Right renal pelvis (tissue), 4 donors: Measurements from ENCODE around the gene NPHS1. TPM values are rescaled to one million over a fixed set of nuclear protein-coding genes. Genes with fewer than 3 reads are reported as not detected.
"Not testable (repeated sequence)": the region's sequence is repeated elsewhere in the genome, so short reads cannot be mapped to it uniquely, and the experiment has no call there.

Source experiments
- DNase-seq, 4 donors: peaks; one replicate each; pipeline ENCODE4 v3.0.0-alpha.2; 2013; ENCODE audit warnings: low read depth in 4 of 4, low spot score in 3 of 4, missing footprints in 1 of 4
- polyA plus RNA-seq, 4 donors: library from polyadenylated mRNA; unstranded; fragments of 120-200 nt; gene quantifications; one replicate each; pipeline ENCODE4 v1.2.1, GENCODE V29; 2013; ENCODE audit not compliant: insufficient read length in 4 of 4

The NPHS1 gene, protein sequence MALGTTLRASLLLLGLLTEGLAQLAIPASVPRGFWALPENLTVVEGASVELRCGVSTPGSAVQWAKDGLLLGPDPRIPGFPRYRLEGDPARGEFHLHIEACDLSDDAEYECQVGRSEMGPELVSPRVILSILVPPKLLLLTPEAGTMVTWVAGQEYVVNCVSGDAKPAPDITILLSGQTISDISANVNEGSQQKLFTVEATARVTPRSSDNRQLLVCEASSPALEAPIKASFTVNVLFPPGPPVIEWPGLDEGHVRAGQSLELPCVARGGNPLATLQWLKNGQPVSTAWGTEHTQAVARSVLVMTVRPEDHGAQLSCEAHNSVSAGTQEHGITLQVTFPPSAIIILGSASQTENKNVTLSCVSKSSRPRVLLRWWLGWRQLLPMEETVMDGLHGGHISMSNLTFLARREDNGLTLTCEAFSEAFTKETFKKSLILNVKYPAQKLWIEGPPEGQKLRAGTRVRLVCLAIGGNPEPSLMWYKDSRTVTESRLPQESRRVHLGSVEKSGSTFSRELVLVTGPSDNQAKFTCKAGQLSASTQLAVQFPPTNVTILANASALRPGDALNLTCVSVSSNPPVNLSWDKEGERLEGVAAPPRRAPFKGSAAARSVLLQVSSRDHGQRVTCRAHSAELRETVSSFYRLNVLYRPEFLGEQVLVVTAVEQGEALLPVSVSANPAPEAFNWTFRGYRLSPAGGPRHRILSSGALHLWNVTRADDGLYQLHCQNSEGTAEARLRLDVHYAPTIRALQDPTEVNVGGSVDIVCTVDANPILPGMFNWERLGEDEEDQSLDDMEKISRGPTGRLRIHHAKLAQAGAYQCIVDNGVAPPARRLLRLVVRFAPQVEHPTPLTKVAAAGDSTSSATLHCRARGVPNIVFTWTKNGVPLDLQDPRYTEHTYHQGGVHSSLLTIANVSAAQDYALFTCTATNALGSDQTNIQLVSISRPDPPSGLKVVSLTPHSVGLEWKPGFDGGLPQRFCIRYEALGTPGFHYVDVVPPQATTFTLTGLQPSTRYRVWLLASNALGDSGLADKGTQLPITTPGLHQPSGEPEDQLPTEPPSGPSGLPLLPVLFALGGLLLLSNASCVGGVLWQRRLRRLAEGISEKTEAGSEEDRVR (N-terminal part only)
- polyA plus RNA-seq: 100 to 1,000 TPM; 133 to 187 (median 153) TPM

DNA sequence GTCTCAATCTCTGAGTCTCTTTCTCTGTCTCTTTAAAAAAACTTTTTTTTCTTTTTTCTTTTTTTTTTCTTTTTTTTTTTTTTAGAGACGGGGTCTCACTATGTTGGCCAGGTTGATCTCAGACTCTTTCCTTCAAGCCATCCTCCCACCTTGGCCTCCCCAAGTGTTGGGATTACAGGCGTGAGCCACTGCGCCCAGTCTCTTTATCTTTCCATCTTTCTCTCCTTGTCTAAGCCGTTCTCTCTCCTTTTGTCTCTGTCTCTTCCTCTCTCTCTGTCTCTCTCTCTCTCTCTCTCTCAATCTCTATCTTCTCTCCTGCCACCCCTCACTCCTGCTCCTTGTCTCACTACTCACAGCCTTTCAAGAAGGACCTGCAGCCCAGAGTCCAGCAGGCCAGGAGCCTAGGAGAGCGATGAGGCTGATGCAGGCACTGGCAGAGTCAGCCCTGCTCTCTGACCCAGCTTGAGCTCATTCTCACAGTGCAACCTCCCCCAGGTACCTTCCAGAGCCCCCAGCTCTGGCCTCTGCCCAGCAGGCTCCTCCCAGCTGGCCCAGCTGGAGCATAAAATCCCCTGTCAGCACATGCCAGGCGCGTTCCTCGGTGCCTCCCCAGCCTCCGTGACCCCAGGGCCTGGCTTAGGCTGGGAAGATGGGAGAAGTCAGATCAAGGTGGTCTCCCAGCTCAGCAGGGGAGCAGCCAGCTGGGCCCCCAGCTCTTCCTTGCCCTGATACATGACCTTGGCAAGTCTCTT is at the start of gene NPHS1:
NPHS1 (minus strand) TSS at position 476 of the 752 bp plus-strand sequence. CDS start 667 bp downstream, outside the sequence.
- DNase-seq: no peak

DNA sequence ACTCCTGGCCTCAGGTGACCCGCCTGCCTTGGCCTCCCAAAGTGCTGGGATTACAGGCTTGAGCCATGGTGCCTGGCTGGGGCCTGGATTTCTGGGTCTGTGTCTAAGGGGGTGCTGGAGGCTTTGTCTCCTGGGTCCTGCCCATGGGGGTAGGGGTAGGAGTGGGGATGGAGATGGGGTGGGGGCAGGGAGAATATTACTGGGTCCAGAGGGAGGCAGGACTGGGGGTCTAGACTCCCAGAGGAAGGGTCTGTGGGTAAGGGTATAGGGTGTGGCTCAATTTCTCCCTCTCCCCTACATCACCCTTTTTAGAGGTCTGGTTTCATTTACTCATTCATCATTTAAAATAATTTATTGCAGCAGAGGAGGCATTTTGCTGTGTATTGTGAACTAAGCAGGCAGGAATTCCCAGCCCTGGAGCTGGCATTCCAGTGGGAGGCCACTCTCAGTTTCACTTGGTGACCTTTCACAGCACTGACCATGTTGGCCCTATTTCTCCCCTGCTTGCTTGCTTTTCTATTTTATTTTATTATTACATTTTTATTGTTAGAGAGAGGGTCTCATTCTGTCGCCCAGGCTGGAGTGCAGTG is 48.8 kb upstream of the NPHS1 start:
- DNase-seq: no peak

DNA sequence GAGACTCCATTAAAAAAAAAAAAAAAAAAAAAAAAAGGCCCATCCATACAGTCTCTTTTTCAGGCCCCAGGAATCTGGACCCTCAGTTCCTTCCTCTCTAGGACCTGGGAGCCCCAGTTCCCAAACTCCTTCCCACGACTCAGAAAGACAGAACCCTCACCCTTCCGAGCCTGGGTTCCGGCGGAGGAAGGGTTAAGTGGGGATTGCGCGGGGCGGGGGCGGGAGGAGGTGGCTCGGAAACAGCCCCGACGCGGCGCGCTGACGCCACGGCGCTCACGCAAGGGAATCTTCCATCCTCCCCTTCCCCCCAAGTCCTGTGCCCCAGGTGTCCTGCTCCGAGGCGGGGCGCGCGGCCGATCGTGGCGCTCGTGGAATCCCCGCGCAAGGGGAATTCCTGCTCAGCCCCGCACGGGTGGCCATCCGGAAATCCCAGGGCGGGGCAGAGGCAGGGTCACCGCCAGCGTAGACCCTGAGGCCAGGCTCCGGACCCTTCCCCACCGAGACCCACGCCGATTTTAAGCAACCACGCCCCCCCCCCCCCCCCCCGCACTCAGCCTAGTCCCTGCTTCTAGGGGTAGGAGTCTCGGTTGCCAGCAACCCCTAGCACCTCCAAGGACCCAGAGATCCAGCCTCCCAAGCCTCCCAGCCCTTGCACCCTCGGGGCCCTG is 47.4 kb upstream of the NPHS1 start:
- peak; percentile 53 to 74 (median 69) for DNase-seq

DNA sequence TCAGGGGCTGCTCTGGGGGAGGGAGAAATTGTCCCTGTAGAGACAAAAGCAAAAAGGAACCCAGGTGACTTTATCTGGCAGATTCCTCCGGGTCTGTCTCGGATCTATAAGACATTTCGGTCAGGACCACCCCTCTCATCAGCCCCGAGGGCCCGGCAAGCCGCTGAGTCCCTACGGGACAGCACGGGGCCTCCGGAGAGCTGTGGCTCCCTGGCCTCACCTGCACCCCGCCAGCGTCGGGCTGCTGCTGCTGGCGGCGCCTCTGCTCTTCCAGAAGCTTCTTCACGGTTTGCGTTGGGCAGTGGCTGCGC is 46.1 kb upstream of the NPHS1 start:
- no peak for DNase-seq

DNA sequence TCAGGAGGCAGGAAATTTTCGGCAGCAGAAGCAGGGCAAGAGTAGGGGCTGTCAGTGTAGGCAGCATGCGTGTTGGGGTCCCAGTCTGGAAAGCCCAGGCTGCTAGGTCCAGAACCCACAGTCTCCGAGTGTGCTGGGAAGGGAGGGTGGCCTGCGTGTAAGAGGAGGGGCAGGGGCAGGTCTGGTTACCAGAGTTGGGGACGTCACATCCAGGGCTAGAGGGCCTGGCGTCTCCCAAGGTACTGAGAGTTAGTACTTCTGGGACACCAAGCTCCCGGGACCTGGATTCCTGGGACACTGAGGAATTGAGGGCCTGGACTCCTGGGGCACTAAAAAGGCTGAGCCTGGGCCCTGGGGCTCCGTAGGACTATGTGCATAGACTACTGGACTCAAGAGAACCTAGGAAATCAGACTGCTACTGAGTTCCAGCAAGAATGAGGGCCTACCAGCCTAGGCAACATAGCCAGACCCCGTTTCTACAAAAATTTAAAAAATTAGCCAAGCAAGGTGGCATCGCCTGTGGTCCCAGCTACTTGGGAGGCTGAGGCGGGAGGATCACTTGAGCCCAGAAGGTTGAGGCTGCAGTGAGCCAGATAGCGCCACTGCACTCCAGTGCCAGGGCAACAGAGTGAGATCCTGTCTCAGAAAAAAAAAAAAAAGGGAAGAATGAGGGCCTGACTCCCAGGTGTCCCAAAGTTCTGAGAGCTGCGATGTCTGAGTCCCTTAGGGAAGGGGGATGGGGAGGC is 45.6 kb upstream of the NPHS1 start:
- DNase-seq: no peak

DNA sequence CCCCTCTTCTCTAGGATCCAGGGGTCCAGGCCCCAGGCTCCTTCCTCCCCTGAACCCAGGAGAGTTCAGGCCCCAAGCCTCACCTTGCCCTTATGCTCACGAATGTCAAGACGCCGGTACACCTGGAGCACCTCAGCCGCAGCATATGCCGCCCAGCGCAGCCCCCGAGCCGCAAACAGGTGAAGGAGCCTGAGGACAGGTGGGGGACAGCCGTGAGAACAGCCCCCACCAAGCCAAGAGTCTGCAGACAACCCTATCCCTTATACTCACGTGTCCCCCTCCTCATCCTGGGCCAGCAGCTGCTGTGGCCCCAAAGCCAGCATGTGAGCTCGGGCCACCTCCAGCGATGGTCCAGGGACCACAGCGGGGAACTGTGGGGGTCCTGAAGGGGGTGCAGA is 44.3 kb upstream of the NPHS1 start:
- no peak for DNase-seq

DNA sequence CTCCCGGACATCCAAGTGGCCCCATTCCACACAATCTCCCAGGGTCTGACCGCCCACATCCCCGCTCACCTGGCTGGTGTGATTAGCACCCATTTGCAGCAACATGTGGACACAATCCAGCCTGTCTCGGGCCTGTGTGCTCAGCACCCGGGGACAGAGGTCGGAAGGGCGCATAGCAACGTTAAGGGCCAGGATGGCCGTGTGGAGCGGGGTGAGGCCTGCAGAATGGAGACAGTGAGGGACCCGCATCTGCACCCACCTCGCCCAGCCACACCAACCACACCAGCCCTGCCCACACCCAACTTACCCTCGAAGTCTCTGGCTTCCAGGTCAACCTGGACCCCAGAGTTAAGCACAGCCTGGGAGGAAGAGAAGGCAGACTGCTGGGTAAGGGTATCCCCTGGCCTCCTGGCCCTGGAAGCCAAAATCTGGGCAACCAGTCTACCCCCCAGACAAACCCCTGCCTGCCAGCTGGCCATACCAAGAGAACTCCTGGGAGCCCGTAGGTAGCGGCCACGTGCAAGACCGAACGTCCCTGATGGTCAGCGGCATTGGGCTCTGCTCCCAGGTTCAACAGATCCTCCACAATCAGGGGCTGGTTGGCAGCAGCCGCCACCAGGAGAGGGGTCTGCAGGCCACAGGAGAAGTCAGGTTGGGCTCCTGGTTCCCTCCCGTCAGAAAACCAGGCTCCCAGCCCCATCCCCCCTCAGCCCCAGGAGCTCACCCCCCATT is 43.8 kb upstream of the NPHS1 start:
- no peak for DNase-seq

DNA sequence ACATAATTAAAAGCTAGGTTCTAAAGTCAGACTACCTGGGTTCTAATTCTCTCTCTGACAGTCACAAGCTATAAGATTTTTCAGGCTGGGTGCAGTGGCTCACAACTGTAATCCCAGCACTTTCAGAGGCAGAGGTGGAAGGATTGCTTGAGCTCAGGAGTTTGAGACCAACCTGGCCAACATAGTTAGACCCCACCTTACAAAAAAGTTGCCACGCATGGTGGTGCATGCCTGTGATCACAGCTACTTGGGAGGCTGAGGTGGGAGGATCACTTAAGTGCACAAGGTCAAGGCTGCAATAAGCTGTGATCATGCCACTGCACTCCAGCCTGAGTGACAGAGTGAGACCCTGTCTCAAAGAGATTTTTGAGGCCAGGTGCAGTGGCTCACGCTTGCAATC is 42.0 kb upstream of the NPHS1 start:
- no peak for DNase-seq

DNA sequence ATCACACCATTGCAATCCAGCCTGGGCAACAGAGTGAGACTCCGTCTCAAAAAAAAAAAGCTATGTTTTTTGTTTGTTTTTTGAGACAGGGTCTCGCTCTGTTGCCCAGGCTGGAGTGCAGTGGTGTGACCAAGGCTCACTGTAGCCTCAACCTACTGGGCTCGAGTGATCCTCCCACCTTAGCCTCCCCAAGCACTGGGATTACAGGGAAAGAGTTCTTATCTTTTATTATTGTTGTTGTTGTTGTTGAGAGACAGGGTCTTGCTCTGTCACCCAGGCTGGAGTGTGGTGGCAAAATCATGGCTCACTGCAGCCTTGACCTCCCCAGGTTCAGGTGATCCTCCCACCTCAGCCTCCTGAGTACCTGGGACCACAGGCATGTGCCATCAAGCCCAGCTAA is 39.5 kb upstream of the NPHS1 start:
- not testable (repeated sequence) for DNase-seq

DNA sequence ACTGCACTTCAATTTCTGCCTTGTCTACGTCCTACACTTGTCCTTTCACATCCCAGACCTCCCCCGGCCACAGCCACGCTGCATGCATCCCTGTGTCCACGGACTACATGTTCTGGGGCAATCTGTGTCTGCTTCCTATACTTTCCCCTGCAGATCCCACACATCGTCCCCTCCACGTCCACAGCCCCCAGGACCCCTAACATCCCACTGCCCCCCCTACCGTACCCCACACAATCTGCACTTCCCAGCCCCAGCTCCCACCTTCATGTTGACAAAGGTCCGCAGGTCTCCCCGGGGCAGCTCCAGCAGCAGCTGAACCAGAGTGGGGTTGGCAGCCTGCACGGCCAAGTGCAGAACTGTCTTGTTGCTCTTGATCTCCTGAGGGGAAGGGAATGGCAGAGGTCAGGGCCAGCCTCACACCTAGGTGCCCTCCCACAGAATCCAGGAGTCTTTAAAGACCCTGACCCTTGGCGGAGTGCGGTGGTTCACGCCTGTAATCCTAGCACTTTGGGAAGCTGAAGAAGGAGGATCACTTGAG is 37.9 kb upstream of the NPHS1 start:
- no peak for DNase-seq

DNA sequence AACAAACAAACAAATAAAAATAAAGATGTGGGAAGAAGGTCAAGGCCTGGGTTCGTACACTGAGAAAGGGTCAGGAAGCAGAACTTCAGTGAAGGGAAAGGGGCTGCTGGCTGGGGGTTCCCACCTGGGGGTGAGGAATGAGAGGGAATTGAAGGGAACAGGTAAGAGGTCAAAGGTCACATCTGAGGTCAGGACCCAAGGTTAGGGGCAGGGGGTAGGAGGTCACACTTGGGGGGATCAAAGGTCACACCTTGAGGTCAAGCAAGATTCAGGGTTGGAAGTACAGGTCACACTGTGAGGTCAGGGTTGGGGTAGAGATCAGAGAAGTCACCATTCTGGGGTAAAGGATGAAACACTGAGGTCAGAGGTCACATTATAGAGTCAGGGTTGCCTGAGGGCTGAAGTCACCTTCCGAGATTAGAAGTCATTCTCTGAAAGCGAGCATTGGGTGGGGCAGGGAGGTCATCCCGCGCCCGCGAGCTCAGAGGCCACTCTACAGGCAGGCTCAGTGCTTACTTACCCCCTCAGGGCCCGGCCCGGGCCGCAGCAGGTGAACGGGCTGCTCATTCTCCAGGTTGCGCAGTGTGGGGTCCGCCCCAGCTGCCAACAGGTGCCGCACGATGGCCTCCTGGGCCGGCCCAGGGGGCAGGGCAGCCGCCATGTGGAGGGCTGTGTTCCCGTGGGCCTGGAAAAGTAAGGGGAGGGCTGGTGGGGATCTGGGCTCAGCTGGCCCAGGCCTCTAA is 37.2 kb upstream of the NPHS1 start:
- DNase-seq: no peak

DNA sequence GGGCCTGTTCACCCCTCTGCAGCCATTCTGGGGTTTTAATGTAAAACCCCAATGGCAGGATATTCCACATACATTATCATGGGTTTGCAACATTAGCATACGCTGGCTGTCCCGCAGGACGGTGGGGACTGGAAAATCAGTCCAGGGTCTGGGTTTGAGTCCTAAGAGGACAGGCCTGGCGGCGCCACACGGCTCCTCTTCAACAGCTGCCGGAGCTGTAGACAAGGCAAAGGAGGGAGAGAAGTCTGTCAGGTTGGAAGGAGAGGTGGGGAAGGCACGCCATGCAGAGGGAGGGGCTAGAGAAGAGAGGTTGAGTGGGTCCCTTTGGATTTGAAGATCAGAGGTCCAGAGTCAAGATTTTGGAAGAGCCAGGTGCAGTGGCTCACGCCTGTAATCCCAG is 36.1 kb upstream of the NPHS1 start:
- DNase-seq: no peak

DNA sequence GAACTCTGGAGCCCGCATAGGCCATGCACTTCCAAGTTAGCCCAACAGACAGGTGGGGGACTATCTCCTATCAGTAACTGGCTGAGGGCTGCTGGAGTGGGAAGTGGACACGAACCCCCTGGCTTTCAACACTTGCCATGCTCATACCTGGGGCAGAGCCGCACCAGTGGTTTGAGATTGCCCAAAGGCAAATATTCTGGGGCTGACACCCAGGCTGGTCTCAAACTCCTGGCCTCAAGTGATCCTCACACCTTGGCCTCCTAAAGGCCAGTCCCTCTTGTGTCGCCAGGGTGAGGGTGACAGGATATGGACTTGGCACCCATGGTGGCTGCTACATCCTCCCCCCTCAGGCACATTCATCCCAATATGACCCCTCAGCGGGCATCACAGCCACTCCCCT is 34.9 kb upstream of the NPHS1 start:
- DNase-seq: no peak

DNA sequence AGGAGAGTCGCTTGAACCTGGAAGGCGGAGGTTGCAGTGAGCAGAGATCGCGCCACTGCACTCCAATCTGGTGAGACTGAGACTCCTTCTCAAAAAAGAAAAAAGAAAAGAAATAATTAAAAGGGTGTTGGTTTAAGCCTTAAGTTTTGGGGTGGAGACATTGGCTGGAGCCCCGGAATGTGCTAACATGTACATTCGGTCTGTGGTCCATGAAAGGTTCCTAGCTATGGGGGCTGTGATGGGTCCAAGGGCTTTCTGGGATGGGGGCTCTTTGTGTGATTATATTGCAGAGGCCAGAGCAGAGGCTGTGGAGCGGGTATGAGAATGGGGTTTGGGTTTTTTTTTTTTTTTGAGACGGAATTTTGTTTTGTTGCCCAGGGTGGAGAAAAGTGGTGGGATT is 33.6 kb upstream of the NPHS1 start:
- no peak for DNase-seq

DNA sequence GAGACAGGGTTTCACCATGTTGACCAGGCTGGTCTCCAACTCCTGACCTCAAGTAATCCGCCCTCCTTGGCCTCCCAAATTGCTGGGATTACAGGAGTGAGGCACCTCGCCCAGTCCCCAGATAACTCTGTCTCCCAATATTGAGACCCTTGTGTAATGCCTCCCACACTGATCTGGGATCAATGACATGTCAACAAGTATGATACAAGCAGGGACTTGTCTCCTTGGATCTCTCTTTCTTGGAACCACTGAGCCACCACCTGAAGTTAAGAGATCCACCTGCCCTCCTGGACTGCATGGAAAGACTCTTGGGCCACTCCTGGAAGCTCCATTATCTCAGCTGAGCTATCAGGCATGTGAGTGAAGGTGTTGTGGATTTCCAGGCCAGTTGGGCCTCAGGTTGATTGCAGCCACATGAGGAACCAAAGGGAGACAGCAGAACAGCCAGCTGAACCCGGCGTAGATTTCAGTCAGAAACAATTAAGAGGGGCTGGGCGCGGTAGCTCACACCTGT is 33.0 kb upstream of the NPHS1 start:
- DNase-seq: no peak

DNA sequence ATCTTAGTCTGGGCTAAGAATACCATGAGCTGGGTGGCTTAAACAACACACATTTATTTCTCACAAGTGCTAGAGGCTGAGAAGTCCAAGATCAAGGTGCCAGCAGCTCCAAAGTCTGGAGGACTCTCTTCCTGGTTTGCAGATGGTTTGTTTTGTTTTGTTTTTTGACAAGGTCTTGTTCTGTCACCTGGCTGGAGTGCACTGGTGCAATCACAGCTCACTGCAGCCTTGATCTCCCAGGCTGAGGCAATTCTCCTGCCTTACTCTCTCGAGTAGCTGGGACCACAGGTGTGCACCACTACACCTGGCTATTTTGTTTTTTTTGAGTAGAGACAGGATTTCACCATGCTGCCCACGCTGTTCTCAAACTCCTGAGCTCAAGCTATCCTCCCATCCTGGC is 31.6 kb upstream of the NPHS1 start:
- no peak for DNase-seq
